ENCODE data around the gene CYP2B6. TPM values are rescaled to one million over a fixed set of nuclear protein-coding genes. Genes with fewer than 3 reads are reported as not detected.
"Not testable (repeated sequence)": the region's sequence is repeated elsewhere in the genome, so short reads cannot be mapped to it uniquely, and the experiment has no call there.

CYP2B6 gene
- polyA plus RNA-seq, 10 donors: 0.13 TPM; not detected in 9

GRCh38 chr19:40980743-40981442 lies 10.2 kb upstream of the CYP2B6 start:
- DNase-seq: not testable (repeated sequence)

- no peak for DNase-seq
These were observed 9.5 kb upstream of the CYP2B6 start for GRCh38 chr19:40981591-40981990.

GRCh38 chr19:40982594-40983101 lies 8.4 kb upstream of the CYP2B6 start:
- no peak for DNase-seq

- DNase-seq: no peak
These were observed 1.6 kb upstream of the CYP2B6 start for GRCh38 chr19:40989453-40989852.

GRCh38 chr19:40995355-40995754 lies 4.3 kb downstream of the CYP2B6 start:
- DNase-seq: no peak

GRCh38 chr19:40999018-40999417 lies 7.9 kb downstream of the CYP2B6 start:
- not testable (repeated sequence) for DNase-seq

GRCh38 chr19:41000310-41000737 lies 9.2 kb downstream of the CYP2B6 start:
- no peak for DNase-seq

GRCh38 chr19:41001243-41001971 lies 10.3 kb downstream of the CYP2B6 start:
- no peak for DNase-seq

GRCh38 chr19:41003656-41004055 lies 12.6 kb downstream of the CYP2B6 start:
- DNase-seq: not testable (repeated sequence)

GRCh38 chr19:41009700-41010235 lies 18.7 kb downstream of the CYP2B6 start:
- DNase-seq: no peak

GRCh38 chr19:41013359-41013758 lies 22.3 kb downstream of the CYP2B6 start:
- DNase-seq: no peak

GRCh38 chr19:41014643-41015042 lies 23.6 kb downstream of the CYP2B6 start:
- no peak for DNase-seq

GRCh38 chr19:41016488-41017071 lies 25.5 kb downstream of the CYP2B6 start:
- DNase-seq: no peak

GRCh38 chr19:41018736-41019290 lies 27.7 kb downstream of the CYP2B6 start:
- DNase-seq: no peak

- DNase-seq: no peak
These were observed 28.3 kb downstream of the CYP2B6 start for GRCh38 chr19:41019346-41019745.

GRCh38 chr19:41023193-41023592 lies 32.1 kb downstream of the CYP2B6 start:
- no peak for DNase-seq

- no peak for DNase-seq
These were observed 34.3 kb downstream of the CYP2B6 start for GRCh38 chr19:41025411-41025810.

- no peak for DNase-seq
These were observed 34.8 kb downstream of the CYP2B6 start for GRCh38 chr19:41025871-41026270.

GRCh38 chr19:41027273-41027967 lies 36.3 kb downstream of the CYP2B6 start:
- DNase-seq: no peak

- DNase-seq: no peak
These were observed 38.7 kb downstream of the CYP2B6 start for GRCh38 chr19:41029524-41030432.
